NCI-H1105 treated with DMSO at 0.1 percent for 48 hours (cell line): ENCODE data around the gene HNRNPA2B1.

Experiments
- DNase-seq: peaks from one replicate; lab custom pipeline; 2025; lab: John Stamatoyannopoulos, UW

Gene HNRNPA2B1

GRCh38 chr7:26200444-26201246 lies at the start of gene HNRNPA2B1:
HNRNPA2B1 (minus strand) TSS chr7:26200746; CDS start chr7:26200577, 169 bp downstream.
- peak; percentile 99 for DNase-seq

DNA sequence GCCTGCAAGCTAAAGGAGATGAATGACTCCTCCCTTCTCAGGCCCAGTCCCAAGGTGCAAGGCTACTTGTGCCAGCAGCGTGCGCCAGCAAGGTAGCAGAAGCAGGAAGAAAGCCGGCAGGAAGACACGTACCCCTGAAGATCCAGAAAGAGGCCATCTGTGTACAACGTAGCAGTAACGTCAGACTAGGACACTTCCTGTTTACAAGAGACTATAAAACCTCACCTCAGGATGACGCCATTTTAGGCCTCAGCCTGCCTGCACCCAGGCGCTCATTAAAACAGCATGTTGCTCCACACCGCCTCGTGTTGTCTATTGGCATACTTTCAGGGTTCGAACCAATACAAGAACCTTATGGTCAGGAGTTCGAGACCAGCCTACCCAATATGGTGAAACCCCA lies 49.7 kb upstream of the HNRNPA2B1 start:
- no peak for DNase-seq

DNA sequence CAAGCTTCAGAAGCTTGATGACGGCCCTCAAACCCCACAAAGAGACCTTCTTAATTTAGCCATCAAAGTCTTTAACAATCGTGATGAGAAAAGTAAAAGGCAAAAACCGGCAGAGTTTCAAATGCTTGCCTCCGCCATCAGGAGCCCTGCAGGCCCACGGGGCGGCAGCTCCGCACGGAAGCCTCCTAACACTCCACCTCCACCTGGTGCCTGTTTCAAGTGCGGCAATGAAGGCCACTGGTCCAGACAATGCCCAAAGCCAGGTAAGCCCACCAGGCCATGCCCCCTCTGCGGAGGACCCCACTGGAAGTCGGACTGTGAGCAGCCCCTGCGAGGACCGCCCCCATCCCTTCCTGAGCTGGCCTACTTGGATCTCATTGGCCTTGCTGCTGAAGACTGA lies 44.6 kb upstream of the HNRNPA2B1 start:
- DNase-seq: no peak

DNA sequence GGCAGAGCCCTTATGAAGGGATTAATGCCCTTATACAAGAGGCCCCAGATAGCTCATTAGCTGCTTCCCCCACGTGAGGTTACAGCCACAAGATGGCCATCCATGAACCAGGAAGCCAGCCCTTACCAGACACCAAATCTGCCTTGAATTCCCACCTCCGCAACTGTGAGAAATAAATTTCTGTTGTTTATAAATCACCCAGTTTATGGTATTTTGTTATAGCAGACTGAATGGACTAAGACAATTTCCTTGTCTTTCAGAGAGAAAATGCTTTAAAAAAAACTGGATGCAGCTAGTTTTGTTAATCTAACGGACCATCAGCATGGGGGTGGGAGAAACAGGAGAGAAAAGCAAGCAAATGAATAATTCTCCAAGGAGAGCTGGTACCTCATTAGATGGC lies 37.5 kb upstream of the HNRNPA2B1 start:
- DNase-seq: no peak

DNA sequence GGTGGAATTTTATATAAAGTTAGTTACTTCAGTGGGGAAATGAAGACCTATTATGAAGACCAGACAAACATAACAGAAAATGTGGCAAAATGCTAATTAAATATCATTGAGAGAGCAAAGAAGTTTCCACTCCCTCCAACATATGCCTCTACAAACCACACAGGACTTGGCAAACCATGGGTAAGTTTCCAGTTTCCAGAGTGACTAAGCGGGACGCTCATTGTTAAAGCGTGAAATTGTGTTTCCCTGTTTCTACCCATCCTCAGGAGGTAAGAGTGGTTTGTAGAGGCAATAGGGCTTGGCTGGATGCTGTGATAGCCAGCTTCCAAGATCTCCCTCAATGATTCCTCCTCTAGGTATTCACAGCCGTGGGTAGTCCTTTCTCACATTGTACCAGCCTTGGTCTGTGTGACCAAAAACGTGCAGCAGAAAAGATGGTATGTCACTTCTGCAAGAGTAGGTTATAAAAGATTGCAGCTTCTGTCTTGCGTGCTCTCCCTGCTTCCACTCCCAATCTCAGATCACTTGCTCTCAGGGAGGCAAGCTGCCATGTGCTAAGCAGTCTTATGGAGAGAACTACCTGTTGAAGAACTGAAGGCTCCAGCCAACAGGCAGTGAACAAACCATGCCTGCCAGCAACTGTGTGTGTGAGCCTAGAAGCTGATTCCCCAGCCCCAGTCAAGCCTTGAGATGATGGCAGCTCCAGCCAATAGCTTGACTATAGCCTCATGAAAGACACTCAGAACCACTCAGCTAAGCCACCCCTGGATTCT lies 36.7 kb upstream of the HNRNPA2B1 start:
- no peak for DNase-seq

DNA sequence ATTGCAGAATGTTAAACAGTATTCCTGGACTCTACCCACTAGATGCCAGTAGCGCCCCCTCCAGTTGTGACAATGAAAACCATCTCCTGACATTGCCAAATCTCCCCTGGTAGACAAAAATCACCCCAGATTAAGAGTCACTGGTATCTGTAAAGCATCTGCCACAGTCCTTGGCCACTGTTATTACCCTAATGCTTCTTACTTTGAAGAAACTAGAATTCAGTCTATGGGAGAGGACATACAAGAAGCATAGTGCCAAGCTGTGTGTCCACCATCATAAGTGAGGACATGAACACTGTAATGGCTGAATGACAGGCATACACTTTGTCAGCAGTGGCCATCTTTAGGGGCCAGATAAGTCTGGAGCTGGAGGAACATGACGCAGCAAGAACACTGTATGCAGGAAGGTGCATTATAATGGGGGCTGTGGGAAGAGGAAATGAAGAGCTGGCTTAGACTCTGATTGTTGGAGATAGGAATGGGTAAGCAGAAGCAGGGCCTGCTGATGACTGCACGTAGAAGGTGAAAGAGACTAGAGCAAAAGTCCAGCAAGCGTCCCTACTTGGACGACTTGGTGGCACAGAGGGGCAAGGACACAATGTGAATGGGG lies 33.5 kb upstream of the HNRNPA2B1 start:
- no peak for DNase-seq

DNA sequence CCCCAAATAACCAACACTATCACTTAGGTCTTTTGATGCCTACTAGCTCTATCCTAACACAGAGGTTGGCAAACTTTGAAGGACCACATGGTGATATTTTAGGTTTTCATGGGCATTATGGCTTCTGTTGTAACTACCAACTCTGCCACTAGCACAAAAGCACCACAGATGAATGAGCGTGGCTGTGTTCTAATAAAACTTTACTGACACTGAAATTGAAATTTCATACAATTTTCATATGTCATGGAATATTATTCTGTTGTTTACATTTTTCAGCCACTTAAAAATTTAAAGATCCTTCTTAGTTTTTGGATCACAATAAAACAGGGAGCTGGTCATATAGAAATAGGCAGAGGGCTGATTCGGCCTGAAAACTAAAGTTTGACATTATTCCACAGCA lies 27.4 kb upstream of the HNRNPA2B1 start:
- no peak for DNase-seq

DNA sequence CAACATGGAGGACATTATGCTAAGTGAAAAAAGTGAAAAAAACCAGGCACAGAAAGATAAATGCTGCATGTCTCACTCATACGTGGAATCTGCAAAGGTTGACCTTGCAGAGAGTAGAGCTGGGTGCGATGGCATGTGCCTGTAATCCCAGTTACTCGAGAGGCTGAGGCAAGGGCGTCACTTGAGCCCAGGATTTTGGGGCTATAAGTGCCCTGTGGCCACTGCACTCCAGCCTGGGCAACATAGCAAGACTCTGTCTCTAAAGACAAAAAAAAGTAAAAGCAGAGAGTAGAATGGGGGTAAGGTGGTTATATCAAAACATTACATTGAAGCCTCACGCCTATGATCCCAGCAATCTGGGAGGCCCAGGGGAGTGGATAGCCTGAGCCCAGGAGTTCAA lies 23.8 kb upstream of the HNRNPA2B1 start:
- no peak for DNase-seq

DNA sequence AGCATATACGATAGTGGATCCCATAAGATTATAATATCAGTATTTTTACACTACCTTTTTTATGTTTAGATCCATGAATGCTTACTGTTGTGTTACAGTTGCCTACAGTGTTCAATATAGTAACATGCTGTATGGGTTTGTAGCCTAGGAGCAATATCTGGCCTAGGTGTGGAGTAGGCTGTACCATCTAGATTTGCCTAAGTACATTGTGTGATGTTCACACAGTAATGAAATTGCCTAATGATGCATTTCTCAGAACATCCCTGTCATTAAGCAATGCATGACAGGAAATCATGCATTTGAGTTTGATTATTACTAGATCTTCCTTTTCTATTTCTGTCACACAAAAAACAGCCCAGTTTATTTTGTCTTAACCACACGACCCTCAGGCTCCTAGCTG lies 15.5 kb upstream of the HNRNPA2B1 start:
- no peak for DNase-seq

- no peak for DNase-seq
Measured at GRCh38 chr7:26213807-26214515, 13.4 kb upstream of the HNRNPA2B1 start.

- DNase-seq: no peak
Measured at GRCh38 chr7:26212921-26213718, 12.6 kb upstream of the HNRNPA2B1 start.

GRCh38 chr7:26208040-26208439 lies 7.5 kb upstream of the HNRNPA2B1 start:
- DNase-seq: no peak

- no peak for DNase-seq
Measured at GRCh38 chr7:26203016-26203415, 2.5 kb upstream of the HNRNPA2B1 start.

DNA sequence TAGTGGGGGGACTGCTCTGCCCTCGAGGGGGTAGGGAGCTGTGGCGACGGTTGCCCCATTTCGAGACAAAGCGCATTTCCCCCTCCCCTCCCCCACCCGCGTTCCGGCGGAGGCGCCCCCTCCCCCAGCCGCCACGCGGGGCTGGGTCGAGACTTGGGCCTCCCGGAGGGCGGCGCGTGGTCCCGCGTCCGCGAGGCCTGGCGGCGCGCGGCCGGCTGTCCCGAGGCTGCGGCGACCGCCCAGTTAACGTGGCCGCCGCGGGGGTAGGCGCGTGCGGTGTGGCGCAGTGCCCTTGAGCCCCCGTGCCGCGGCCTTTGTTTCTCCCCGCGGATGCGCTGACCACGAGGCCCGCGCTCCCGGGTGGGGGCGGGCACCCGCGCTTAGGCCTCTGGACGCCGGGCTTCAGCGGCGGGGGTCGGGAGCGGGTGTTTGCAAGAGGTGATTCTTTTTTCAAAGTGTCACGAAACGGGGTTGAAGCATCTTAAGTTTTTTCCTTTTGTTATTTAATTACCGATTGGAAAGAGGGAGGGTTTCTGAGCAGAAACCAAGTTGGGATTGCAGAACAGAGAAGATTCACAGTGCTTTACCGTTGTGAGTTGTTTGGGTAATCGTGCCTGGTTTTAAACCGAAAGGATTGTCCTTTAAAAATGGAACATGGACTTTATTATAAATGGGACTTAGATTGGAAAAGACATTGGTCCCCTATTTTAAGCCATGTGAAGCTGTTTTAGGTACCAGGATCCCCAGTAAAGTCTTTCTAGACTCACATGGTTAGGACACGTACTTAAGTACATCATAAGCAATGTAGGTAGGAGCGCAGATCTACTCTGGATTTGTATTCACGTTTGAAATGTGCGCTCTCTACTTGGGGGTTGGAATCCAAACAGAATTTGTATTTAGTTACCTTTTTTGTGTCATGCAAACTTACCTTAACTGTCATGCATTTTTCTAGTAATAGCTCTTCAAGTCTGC lies 1.8 kb upstream of the HNRNPA2B1 start:
- peak; percentile 16 for DNase-seq

DNA sequence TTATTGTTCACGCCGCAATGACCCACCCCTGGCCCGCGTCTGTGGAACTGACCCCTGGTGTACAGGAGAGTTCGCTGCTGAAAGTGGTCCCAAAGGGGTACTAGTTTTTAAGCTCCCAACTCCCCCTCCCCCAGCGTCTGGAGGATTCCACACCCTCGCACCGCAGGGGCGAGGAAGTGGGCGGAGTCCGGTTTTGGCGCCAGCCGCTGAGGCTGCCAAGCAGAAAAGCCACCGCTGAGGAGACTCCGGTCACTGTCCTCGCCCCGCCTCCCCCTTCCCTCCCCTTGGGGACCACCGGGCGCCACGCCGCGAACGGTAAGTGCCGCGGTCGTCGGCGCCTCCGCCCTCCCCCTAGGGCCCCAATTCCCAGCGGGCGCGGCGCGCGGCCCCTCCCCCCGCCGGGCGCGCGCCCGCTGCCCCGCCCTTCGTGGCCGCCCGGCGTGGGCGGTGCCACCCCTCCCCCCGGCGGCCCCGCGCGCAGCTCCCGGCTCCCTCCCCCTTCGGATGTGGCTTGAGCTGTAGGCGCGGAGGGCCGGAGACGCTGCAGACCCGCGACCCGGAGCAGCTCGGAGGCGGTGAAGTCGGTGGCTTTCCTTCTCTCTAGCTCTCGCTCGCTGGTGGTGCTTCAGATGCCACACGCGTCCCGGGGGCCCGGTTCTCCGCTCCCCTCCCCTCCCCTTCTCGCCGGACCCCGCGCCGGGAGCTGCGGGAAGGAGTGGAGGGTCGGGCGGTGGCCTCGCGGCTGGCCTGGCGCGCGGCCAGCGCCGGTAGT lies 887 bp upstream of the HNRNPA2B1 start, which contains the start of gene CBX3:
Gene CBX3, plus strand, starts transcription at position 499 of the 772 bp plus-strand sequence. CDS start 1,254 bp downstream, outside the sequence.
- peak; percentile 95 for DNase-seq

GRCh38 chr7:26200038-26200443 lies 505 bp downstream of the HNRNPA2B1 start:
- peak; percentile 71 for DNase-seq

DNA sequence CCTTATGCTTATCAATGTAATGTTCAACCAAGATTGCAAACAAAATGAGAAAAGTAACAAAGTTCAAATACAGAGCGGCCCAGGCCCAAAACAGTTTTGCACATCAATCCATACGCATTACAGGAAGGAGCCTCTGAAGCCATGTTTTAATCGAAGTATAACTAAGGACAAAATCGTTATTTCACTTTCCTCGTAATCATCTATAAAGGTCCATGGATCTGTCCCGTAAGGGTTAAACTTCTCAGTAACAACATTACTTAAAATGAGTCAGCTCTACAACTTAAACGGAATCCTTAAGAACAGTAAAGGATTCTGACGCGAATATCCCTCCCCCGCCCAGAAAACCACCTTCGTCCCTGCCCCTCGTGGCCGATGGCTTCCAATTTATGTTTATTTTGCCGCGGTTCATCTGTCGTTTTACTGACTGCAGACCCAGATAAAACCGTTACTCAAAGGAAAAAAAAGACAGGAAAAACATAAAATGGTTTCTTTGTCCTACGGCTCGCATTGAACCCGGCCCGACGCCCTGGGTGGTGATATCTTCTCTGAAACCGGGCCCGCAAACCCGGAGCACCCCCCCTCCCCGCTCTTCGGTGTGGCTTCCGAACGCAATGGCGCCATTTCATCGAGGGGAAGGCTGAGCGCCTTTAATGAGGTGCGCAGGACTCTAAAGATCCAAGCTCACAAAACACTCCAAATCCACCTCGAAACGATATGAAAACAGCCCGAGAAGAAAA lies 1.1 kb downstream of the HNRNPA2B1 start:
- DNase-seq: peak; percentile 71

DNA sequence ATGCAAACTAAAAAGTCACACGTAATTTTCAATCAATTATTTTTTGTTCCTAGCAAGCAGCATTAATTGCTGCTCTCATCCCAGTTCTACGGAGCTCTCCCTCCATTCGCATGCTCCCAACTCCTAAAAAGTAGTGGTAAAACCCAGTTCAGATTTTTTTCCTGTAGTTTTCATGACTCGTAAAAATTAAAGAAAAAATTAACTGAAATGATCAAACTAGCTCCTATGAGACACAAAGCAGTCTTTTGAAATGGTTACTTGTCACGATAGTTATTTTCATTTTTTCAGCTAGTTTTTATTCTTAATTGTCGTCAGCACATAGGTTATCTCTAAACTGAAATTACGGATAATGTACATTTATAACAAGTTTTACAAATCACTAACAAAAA lies 1.8 kb downstream of the HNRNPA2B1 start:
- DNase-seq: no peak
